H1 (cell line): ENCODE data around the gene TPM1. TPM values are rescaled to one million over a fixed set of nuclear protein-coding genes. Genes with fewer than 3 reads are reported as not detected.
A peak's percentile ranks its signal among the peaks of the same experiment; 100 is the strongest.

Experiments used
- CBX5 ChIP-seq: fragments of 300-800, 300-1000 bp; sonication (generic); IDR thresholded peaks from 2 replicates; pipeline ENCODE4 v1.7.1; 2016; ENCODE audit warnings: antibody characterized with exemption, low read length, low read depth
- CEBPB ChIP-seq: IDR thresholded peaks from 2 replicates; pipeline ENCODE4 v1.6.1; 2012; ENCODE audit warnings: low read depth, low read length
- CHD1 ChIP-seq: IDR thresholded peaks from 2 replicates; pipeline ENCODE4 v1.6.1; 2012; ENCODE audit warnings: low read depth, low read length, improper control_type of control experiment
- FOSL1 ChIP-seq: IDR thresholded peaks from 2 replicates; pipeline ENCODE4 v1.6.1; 2011; ENCODE audit warnings: mild to moderate bottlenecking, low read depth, low read length, moderate library complexity; ENCODE audit not compliant: insufficient read depth
- KDM4A ChIP-seq: IDR thresholded peaks from one replicate; pipeline ENCODE4 v1.7.1; 2012; ENCODE audit warnings: low read depth, mild to moderate bottlenecking, moderate library complexity, low read length, inconsistent platforms; ENCODE audit not compliant: severe bottlenecking
- KDM5A ChIP-seq: fragments of 200-600 bp; IDR thresholded peaks from 2 replicates; pipeline ENCODE4 v1.7.1; 2012; ENCODE audit warnings: mild to moderate bottlenecking, low read length, inconsistent platforms, mixed read lengths
- POU5F1 ChIP-seq: IDR thresholded peaks from 2 replicates; pipeline ENCODE4 v1.6.1; 2011; ENCODE audit warnings: low read depth, mild to moderate bottlenecking, low read length, moderate library complexity
- RXRA ChIP-seq: IDR thresholded peaks from 2 replicates; pipeline ENCODE4 v1.6.1; 2011; ENCODE audit warnings: low read depth, mild to moderate bottlenecking, low read length, moderate library complexity; ENCODE audit not compliant: insufficient read depth
- TBP ChIP-seq: IDR thresholded peaks from 2 replicates; pipeline ENCODE4 v1.6.1; 2011; ENCODE audit warnings: low read depth, low read length, improper control_type of control experiment
- ZNF274 ChIP-seq: IDR thresholded peaks from 2 replicates; pipeline ENCODE4 v1.7.0; 2012; ENCODE audit warnings: low read length, borderline replicate concordance; ENCODE audit errors: extremely low read depth
- polyA plus RNA-seq, 7 experiments: library from polyadenylated mRNA; depleted of rRNA in 3 of 7; stranded (reverse) in 5 of 7; unstranded in 2 of 7; fragments of >200 nt in 5 of 7; fragments of 200-250 nt in 2 of 7; gene quantifications; 1 replicate in 5 of 7; 2 replicates in 1 of 7; 4 replicates in 1 of 7; pipeline versions ENCODE4 v1.2.1 to v1.2.3, GENCODE V29; 2011 to 2013; ENCODE audit warnings: missing spikeins in 2 of 7, mixed read lengths in 2 of 7
- total RNA-seq: library from RNA; stranded (reverse); fragmentation: NEBNext Ultra II Directional; extraction: Animal tissue kit (Norgen Biotek cat#: 25700); gene quantifications from 2 replicates; pipeline ENCODE4 v1.2.1, GENCODE V29; 2021
- TF ChIP-seq, protein P1 (sequence below): IDR thresholded peaks from 2 replicates; pipeline ENCODE4 v1.6.1; 2012; ENCODE audit warnings: inconsistent platforms

Gene TPM1
- total and polyA plus RNA-seq, 2 of the 8 experiments (the other 6 are each of a cell fraction or from before 2014, with no cell fraction given) = 258 to 579 TPM

DNA sequence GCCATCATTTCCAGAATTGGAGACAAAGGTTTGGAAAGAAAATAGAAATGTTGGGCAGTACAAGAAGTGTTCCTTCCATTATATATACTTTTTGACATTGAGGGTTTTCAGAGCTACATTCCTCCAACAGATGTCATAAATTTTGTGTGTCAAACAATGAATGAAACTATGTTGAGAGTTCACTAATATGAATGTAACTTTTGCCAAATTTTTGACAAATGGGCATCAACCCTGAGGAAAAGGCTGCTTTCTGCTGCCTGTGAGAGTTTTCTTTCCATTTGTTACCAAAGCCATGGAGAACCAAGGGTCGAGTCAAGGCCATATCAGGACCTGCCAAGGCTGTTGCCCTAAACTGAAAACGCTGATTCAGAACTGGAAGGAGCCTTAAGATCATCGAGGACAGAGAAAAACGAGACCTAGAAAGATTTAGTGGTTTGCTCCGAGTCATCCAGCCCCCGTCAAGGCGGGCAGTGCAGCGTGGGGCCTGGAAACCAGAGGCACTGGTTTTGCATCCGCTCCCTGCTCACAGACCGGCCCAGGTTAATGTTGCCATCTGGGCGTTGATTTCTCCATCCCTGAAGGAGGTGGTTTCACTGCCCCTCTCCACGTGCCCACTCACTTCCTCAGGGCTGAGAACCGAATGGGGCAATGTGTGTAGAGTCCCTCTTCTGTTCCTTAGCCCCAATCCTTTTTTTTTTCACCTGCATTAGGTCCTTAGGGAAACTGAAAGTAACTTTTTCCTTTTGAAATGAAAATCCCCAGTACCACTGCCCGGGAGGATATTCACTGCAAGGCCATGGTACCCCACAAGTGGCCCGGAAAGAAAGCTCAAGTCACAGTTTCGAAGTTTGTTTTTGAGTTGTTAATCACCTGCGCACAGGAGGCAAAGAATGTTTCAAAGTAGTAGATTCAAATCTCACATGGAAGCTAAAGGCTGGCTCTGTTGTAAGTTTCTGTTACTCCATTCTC lies 32.8 kb downstream of the TPM1 start (continued):
- TF ChIP-seq CEBPB (no peak), POU5F1 (no peak), CBX5 (no peak), FOSL1 (no peak), ZNF274 (no peak), RXRA (no peak), TBP (no peak), CHD1 (no peak), KDM5A (no peak), KDM4A (no peak)
- TF ChIP-seq, protein P1, sequence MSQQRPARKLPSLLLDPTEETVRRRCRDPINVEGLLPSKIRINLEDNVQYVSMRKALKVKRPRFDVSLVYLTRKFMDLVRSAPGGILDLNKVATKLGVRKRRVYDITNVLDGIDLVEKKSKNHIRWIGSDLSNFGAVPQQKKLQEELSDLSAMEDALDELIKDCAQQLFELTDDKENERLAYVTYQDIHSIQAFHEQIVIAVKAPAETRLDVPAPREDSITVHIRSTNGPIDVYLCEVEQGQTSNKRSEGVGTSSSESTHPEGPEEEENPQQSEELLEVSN = peak; percentile 58; the same call in 1 of the 2 replicates
